Chondrocyte (in vitro differentiated cells): ENCODE data around the gene TOMM6. TPM values are rescaled to one million over a fixed set of nuclear protein-coding genes. Genes with fewer than 3 reads are reported as not detected.

Experiments
- DNase-seq: peaks from one replicate; pipeline ENCODE4 v3.0.0; 2021; ENCODE audit warnings: mixed read lengths, low spot score
- H3K27ac Mint-ChIP-seq: one replicate; pipeline ENCODE4 v1.8.0; 2021; ENCODE audit warnings: mild to moderate bottlenecking, moderate library complexity, mixed read lengths; ENCODE audit not compliant: unreplicated experiment
- H3K27me3 Mint-ChIP-seq: 2 replicates; pipeline ENCODE4 v1.8.0; 2021; ENCODE audit warnings: low read depth, mixed read lengths
- H3K36me3 Mint-ChIP-seq: 2 replicates; pipeline ENCODE4 v1.8.0; 2021; ENCODE audit warnings: low read depth, mixed read lengths
- H3K4me1 Mint-ChIP-seq: 2 replicates; pipeline ENCODE4 v1.8.0; 2021; ENCODE audit warnings: low read depth, mild to moderate bottlenecking, mixed read lengths
- H3K4me3 Mint-ChIP-seq: one replicate; pipeline ENCODE4 v1.8.0; 2021; ENCODE audit warnings: mild to moderate bottlenecking, moderate library complexity, mixed read lengths; ENCODE audit not compliant: unreplicated experiment
- H3K9me3 Mint-ChIP-seq: 2 replicates; pipeline ENCODE4 v1.8.0; 2021; ENCODE audit warnings: low read depth, mixed read lengths
- CTCF ChIP-seq: fragments of 200-600 bp; sonication (generic); IDR thresholded peaks from 2 replicates; pipeline ENCODE4 v1.5.0; 2021; ENCODE audit warnings: antibody characterized with exemption, mild to moderate bottlenecking, moderate library complexity
- total RNA-seq: library from RNA; stranded (reverse); gene quantifications from 3 replicates; pipeline ENCODE4 v1.2.1, GENCODE V29; 2021

The TOMM6 gene
- total RNA-seq, 1 donor from 2014 or later = 96.1 TPM

- TF ChIP-seq CTCF = no peak
- Mint-ChIP-seq H3K9me3 (no peaks in the 10 kb centered on the region), H3K27me3 (no peaks in the 10 kb centered on the region), H3K4me3 (no peak overlapping the region), H3K4me1 (peaks cover 26% of the 10 kb centered on the region), H3K27ac (no peak overlapping the region), H3K36me3 (peaks cover 3% of the 10 kb centered on the region)
- peak; percentile 48 for DNase-seq
Observed at GRCh38 chr6:41784581-41785171, 2.8 kb upstream of the TOMM6 start.

GRCh38 chr6:41785254-41785653, 2.2 kb upstream of the TOMM6 start:
- H3K27ac Mint-ChIP-seq = no peak overlapping the region
- H3K27me3 Mint-ChIP-seq = no peaks in the 10 kb centered on the region
- H3K36me3 Mint-ChIP-seq = peaks cover 3% of the 10 kb centered on the region
- no peak for TF ChIP-seq CTCF
- H3K4me3 Mint-ChIP-seq = no peak overlapping the region
- no peaks in the 10 kb centered on the region for H3K9me3 Mint-ChIP-seq
- peaks cover 26% of the 10 kb centered on the region for H3K4me1 Mint-ChIP-seq
- DNase-seq = peak; percentile 60

- Mint-ChIP-seq H3K36me3 (peaks cover 3% of the 10 kb centered on the region), H3K4me3 (peak overlapping the region; percentile 89), H3K27me3 (no peaks in the 10 kb centered on the region), H3K4me1 (peaks cover 26% of the 10 kb centered on the region), H3K9me3 (no peaks in the 10 kb centered on the region), H3K27ac (peak overlapping the region; percentile 41)
- DNase-seq = peak; percentile 83
- no peak for TF ChIP-seq CTCF
Observed at GRCh38 chr6:41785689-41786450, 1.6 kb upstream of the TOMM6 start.

- DNase-seq = peak; percentile 92
- no peaks in the 10 kb centered on the region for H3K27me3 Mint-ChIP-seq
- peak overlapping the region; percentile 98 for H3K27ac Mint-ChIP-seq
- H3K9me3 Mint-ChIP-seq = no peaks in the 10 kb centered on the region
- TF ChIP-seq CTCF = peak; percentile 81
- H3K36me3 Mint-ChIP-seq = peaks cover 3% of the 10 kb centered on the region
- H3K4me3 Mint-ChIP-seq = peak overlapping the region; percentile 89
- H3K4me1 Mint-ChIP-seq = peaks cover 18% of the 10 kb centered on the region
Observed at GRCh38 chr6:41786451-41787218, 859 bp upstream of the TOMM6 start.

DNA sequence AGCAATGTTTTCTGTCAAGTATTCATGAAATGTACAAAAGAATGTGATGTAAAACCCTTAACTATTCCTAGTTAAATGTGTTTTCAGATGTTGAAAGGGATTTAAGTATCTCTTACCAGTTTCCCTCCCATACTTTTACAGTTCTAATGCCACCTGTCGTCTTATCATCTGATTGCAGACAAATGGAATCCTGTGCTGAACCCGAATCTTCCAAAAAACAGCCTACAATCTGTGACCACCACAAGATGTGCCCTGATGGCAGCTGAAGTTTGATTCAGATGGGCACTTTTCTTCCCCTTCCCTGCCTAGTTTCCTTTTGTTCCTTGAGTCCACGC, 1.9 kb downstream of the TOMM6 start:
- Mint-ChIP-seq H3K27me3 (no peaks in the 10 kb centered on the region), H3K9me3 (no peaks in the 10 kb centered on the region), H3K27ac (no peak overlapping the region), H3K4me1 (peaks cover 20% of the 10 kb centered on the region), H3K4me3 (peak overlapping the region; percentile 89), H3K36me3 (peaks cover under 1% of the 10 kb centered on the region)
- TF ChIP-seq CTCF = no peak
- DNase-seq = no peak
